Tibial nerve (tissue), 4 donors: ENCODE data around the gene AGXT.

Experiments used
- EP300 ChIP-seq, 2 donors: sonication (generic); formaldehyde crosslinking; IDR thresholded peaks; one replicate each; pipeline ENCODE4 v1.6.1; 2017; ENCODE audit warnings: antibody characterized with exemption in 2 of 2, mild to moderate bottlenecking in 1 of 2
- TF ChIP-seq, protein P1 (sequence below), 5 experiments: fragments of 200-600 bp in 3 of 5; fragments of 450-650 bp in 2 of 5; sonication (generic) in 3 of 5; IDR thresholded peaks; one replicate each; pipeline ENCODE4 v1.5.1; 2016 to 2019; ENCODE audit warnings: antibody characterized with exemption in 5 of 5, mild to moderate bottlenecking in 3 of 5, moderate library complexity in 2 of 5

DNA sequence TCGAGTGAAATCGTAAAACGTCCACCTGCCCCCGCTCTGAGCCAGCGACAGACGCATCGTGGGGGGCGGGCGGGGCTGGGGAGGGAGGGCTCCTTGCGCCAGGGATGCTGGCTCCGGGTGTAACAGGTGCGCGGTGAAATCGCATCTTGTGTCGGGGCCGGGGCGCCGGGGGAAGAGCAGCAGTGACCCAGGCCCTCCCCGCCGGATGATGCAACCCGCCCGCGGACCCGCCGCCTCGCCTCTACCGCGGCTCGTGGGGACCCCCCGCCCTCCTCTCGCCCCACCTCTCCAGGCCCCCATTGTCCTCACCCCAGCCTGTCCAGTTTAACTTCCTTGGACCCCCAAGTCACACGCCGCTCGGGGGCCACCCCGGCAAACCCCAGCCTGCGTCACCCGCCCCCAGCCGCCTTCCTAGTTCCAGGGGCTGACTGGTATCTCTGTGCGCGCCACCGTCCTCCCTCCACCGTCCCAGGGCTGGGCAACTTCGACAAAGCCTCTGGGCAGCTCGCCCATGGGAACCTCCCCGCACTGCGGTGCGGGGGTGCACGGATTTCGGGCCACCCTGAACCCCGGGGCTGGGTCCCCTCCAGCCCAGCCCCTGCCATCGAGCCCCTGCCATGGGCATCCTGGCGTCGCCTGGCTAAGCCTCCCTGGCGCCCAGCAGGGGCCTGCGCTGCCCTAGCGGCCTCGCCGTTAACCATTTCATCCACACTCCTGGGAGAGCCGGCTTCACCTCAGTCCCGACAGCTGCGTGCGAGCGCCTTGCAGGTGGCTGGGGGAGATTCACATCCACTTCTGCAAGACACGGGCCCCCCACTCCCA lies 47.8 kb upstream of the AGXT start:
- TF ChIP-seq, protein P1, sequence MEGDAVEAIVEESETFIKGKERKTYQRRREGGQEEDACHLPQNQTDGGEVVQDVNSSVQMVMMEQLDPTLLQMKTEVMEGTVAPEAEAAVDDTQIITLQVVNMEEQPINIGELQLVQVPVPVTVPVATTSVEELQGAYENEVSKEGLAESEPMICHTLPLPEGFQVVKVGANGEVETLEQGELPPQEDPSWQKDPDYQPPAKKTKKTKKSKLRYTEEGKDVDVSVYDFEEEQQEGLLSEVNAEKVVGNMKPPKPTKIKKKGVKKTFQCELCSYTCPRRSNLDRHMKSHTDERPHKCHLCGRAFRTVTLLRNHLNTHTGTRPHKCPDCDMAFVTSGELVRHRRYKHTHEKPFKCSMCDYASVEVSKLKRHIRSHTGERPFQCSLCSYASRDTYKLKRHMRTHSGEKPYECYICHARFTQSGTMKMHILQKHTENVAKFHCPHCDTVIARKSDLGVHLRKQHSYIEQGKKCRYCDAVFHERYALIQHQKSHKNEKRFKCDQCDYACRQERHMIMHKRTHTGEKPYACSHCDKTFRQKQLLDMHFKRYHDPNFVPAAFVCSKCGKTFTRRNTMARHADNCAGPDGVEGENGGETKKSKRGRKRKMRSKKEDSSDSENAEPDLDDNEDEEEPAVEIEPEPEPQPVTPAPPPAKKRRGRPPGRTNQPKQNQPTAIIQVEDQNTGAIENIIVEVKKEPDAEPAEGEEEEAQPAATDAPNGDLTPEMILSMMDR (IDR thresholded peaks at IDR 0.05), result no peak
- no peak for TF ChIP-seq EP300 (IDR thresholded peaks at IDR 0.05)
